HG02885 (cell line): ENCODE measurements around the gene STAB2.

Experiments used
- ATAC-seq: cut with Tn5 transposase; IDR thresholded peaks from one replicate; pipeline ENCODE4 v1.9.1; 2021; ENCODE audit warnings: mild to moderate bottlenecking; ENCODE audit not compliant: unreplicated experiment, poor library complexity

Gene STAB2

DNA sequence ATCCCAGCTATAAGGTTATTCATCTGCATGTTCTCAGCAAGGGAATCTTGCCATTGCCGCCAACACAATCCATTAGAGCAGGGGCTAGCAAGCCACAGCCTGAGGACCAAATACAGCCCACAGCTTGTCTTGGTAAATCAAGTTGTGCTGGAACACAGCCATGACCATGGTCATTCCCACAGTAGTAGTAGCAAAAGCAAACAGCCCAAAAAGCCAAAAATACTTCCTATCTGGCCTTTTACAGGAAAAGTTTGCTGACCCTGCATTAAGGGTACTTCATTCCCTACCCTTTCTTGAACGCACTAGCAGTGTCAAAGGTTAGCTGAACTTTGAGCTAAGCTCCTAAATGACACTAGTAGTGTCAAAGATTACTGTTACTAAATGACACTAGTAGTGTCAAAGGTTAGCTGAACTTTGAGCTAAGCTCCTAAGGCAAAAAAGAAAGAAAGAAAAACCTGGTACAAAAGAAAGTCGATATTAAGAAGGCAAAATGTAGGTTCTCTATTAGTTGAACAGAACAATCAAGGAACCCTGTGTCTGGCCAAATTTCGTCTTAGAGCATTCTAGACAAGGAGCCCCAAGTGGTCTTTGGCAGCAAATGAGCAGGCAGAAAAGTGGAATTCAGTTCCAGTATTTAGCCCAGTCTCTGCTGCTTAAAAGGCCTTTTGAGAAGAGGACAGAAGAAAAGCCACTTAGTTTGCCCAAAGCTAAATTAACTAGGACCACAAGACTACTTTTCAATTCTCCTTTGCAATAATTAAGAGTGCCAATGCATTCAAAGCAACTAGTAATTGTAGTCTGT lies 186.2 kb downstream of the STAB2 start:
- no peak for ATAC-seq

DNA sequence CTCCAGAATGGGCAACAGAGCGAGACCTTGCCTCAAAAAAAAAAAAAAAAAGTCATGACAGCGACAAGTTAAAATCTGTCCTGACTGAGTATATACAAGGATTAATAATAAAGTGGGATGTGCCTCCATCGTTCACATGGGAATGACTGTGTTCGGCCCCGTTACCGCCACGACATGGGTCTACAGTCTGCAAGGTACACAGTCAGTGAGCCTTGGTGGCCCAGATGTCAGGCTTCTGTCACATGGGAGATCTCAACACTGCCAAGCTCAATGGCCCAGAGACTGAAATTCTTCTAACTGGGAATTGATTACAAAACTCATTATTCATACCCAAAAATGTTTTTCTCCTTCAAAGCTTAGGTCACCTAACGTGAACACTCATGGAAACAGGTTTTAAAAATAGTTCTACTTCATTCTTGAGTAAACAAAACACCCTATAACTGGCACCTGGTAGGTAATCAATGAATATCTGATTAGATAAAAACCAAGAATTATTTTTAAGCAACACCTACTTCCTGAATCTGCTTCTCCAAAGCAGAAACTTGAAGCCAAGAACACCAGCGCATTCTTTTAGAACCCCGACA lies 188.0 kb downstream of the STAB2 start:
- no peak for ATAC-seq

DNA sequence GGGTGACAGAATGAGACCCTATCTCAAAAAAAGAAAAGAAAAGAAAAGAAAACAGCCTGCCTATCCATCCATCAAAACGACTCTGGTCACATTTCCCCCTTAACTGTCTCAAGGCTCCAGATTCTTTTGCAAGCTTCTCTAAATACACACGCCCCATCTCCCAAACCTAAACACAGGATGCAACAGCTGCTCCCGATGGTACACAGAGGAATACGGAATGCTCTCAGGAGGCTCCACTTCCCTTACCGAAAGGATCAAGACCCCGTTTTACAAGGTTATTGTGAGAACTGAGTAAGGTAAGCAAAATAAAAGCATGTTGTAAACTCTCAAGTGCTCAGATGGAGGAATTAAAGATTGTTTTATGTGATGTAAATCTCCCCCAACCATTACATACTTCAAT lies 191.7 kb downstream of the STAB2 start:
- ATAC-seq: no peak

DNA sequence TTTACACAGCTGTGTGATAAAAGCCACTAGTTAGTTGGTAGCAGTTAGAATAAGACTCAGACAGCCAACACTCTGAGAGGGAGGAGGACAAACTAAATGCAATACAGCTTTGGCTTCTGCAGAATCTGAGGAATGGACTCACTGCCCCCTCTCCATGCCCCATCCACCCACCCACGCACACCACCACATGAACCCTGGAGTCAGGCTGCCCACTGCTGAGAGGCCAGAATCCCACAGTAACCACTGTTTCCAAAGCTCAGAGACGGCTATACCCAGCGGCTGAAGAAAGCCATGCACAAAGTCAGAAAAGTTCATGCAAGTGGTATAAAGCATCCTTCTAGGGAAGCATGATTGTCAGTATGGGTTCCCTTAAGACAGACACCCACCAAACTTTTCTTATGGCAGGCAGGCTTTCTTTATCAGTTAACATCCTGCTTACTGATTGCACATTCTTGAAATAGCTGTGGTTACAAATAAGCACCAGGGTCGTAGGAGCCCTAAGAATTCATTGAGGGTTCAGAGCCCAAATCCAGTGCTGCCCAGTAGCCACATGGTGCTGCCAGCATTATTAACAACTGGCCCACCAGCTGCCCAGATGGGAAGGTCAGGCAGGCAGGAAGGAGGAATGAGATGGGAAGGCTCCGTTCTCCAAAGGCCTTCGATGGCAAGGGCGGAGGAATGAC lies 192.5 kb downstream of the STAB2 start:
- ATAC-seq: no peak

DNA sequence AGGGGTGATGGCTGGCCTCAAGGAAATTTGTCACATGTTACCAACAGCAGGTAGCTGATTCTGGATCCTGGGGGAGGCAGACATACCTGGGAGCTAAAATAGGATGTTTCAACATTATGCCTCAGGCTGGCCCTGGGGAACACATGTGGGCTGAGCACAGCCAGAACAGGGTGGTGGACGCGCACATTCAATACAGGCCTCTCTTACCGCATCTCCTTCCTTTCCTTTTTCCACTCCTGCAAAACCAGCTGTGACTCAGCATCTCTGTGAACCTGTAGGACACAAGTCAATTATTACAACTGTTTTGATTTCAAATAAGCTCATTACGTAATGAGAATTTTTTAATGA lies 193.0 kb downstream of the STAB2 start:
- ATAC-seq: no peak

DNA sequence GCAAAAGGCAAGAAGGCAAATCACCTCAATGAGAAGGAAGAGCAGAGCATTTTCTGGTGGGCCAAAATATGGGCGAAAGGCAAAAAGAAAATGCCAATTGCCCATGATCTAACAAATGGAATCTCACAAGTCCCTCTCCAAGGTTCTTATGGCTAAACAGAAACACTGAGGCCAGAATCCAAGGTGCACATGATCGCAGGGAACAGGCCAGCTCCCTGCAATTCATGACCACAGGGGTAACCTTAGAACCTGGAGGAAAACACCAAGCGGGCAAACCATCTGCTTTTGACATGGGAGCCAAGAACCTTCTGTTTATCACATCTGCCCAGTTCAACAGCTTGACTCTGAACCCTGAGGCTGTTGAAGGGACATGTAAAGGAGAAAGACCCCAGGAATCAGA lies 193.9 kb downstream of the STAB2 start:
- no peak for ATAC-seq

DNA sequence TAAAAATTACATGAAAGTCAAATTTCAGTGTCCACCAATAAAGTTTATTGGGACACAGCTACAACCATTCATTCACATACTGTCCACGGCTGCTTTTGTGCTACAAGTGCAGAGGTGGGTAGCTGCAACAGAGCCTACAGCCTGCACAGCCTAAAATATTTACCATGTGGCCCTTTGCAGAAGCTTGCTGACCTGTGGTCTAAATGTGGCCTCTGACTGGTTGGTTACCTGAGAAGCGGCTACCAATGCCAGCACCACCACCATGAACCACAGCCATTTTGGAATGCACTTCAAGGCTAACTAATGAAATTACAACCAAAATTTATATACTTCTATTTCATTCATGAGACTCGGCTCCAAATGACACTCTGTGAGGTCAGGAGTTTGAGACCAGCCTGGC lies 195.3 kb downstream of the STAB2 start:
- ATAC-seq: no peak

DNA sequence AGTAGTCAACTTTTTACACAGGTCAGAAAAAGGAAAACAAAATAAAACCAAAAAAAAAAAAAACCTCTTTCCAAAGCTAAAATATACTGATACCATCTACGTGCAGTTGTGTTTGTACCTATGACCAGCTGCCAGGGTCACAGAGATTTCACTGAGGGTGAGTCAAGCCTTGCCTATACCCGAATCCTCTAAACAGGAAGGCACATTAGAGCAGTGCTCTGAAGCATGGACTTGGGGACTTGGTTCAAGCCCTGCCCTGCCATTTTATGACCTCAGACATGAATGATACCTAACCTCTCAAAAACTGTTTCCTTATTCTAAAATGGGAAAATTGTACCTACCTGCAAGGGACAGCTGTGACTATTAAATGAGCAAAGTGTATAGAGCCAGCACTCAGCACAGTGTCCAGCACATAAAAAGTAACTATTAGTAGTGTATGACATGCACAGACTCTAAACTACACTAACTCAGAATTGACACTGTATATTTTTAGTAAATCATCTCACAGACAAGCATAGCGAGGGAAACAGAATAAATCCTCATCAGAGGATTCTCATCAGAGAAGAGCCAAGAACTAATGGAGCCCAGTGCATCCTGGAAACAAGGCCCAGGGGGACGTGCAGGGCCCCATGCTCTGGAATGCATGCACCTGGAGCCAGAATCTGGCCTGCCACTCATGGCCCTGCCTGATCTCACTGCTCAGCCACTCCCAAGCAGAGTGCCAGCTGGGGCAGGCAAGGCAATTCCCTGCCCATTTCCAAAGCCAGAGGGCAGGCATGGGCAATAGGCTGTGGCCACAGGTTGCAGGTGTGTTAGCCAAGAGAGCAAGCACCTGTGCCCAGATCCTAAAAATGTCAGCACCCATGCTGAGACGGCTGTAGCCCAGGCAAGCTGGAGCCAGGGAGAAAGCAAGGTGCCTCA lies 196.9 kb downstream of the STAB2 start:
- ATAC-seq: no peak

DNA sequence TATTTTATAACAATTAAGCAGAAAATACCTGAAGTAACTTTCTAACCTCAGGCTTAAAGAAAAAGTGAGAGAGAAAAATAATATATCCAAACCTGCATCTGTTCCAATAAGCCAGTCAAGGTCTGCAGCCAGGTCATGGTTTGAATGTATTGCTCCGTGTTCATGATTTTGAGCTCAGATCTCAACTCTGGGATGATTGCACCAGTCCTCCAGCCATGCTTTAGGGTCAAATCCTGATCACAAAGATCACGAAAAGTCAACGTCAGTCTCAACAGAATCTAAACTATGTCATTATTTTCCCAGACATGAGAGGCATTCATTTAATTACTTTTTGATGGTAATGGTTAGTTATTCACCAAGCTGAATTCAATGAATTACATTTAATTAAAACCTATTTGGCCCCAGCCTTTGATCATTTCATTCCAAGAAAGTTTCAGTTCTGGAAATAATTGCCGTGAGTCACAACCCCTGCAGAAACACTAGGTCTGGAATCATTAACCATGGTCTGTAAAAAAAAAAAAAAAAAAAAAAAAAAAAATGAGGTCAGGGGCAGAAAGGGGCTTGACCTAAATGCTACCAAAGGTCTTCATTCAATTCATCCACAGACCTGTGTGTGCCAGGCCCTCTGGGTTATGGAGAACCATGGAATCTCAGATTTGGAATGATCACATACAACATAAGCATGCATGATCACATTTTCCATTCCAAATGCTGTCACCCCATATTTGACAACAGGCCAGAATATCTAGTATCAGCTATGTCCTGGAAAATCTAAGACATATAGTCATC lies 198.4 kb downstream of the STAB2 start:
- ATAC-seq: no peak

DNA sequence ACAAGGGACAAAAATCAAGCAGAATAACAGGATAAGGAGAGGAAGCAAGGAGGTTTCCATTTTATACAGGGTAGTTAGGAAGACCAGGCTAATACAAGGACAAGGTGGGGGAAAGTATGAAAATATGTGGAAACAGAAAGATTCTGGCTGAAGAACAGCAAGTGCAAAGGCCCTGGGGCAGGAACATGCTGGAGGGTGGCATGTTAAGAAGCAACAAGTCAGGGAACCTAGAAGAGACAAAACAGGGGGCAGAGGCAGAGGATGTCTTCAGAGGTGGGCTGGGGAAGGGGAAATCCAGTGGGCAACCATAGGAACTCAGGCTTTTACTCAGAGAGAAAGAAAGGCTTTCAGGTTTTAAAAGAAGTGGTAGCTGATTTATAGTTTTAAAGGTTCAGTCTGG lies 199.1 kb downstream of the STAB2 start:
- ATAC-seq: no peak

DNA sequence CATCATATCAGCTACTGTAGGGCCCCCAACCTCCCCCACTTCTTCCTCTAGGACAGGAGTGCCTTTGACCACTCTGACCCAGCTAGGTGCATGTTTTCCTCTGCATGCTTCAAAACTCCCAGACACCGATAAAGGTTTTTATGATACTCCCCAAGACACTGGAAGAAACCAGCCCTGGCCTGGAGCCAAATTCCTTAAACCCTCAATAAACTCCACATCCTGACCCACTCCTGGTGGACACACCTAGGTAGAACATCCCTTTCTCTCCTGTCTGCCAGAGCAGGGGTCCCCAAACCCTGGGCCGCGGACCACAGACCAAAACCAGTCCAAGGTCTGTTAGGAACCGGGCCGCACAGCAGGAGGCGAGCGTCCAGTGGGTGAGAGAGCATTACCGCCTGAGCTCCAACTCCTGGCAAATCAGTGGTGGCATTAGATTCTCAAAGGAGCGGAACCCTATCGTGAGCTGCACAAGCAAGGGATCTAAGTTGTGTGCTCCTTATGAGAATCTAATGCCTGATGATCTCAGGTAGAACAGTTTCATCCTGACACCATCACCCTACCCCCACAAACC lies 204.4 kb downstream of the STAB2 start:
- no peak for ATAC-seq

DNA sequence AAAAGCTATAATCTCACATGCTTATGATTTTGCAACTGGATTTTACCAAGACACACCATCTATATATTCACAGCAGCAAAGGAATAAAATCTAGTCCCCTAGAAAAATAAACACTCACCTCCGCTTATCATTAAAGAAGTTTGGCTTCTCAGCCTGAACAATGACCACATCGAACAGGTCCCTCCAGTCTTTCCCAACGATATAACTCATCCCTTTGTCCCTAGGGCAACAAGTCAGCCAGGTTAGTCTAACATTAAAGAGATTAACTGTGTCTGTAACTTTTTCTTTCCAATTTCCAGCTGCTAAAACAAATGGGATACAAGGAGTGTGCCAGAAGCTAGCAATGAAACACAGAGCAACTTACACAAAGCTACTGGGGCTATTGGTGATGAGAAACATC lies 206.0 kb downstream of the STAB2 start:
- ATAC-seq: no peak

DNA sequence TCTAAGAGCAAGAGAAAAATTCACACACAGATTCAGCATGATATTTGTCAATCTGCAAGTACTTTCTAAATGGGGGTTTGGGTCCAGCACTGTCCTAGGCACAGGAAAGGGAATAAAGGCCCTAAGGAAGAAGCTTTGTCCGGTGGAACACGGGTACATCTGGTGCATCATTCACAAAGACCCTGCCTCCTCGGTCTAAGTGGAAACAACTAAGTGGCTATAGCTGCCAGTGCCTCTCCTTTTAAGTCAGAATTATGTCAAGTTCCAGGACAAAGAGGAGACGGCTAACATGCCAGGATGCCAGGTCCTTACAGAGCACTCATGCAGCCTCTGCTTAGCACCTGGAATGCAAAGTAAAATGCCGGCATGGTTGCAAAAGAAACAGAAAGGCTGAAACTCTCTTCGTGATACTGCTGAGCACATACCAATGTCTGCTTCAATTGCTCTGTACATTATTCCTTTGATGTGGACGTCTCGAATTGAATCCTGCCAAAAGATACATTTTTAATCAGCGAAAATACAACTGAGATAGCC lies 206.5 kb downstream of the STAB2 start:
- ATAC-seq: no peak

DNA sequence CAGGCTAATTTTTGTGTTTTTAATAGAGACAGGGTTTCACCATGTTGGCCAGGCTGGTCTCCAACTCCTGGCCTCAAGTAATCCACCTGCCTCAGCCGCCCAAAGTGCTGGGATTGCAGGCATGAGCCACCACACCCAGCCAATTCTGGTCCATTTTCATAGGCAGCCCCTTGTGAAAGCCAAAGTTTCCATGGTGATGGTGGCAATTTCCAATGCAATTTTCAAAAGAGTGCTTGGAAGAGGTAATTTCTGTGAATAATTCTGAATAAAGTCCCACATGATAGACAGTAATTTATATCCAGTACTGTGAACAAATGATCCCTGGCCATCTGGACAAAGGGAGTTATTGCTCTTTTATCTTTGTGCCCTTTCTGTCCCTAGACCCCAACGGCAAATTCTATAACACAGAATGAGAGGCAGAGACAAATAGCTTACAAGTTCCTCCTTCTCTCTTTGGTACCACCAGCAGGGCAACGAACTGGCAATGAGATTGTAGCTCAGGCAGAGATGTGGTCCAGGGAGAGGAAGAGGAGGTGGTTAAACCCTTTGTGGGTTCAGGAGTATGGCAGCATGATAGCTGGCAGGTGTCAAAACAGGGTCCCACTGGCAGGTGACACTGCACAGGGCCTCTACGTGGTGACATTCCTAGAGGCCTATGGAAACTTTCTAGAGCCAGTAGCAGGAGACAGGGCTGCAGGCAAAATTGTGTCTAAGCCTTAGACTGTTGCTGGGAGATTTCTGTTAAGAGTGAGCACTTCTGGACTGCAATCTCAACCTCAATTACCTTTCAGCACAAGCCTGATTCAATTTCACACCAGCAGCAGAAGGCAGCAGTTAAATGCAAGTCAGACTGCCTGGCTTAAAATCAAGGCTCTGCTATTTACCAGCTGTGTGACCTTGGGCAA lies 207.5 kb downstream of the STAB2 start:
- no peak for ATAC-seq

DNA sequence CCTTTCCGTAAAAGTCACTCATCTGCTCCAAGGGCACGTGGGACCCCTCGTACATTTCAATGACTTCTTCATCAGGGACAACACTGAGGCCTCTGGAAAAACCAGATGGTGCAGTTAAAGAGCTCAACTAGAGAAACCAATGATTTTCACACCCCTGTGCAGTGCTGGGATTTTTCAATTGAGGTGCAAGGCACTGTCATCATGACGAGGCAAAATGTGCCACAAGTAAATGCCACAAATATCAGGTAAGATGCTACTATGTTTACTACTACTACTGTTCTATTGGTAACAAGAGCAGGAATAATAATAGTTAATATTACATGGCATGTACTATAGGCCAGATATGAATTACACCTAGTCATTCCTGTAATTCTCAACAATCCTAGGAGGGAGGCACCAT lies 211.5 kb downstream of the STAB2 start:
- no peak for ATAC-seq

DNA sequence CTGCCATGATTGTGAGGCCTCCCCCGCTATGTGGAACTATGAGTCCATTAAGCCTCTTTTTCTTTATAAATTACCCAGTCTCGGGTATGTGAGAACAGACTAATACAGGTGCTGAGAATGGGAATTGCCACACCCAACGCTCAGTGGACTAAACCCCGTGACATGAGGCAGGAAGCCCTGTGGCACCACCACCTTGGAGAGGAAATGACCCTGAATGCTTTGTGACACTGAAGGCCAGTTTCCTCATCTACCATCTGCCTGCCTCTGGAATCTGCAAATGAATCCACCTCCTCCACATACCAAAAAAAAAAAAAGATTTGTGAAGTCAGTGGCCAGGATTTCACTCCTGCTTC lies 212.4 kb downstream of the STAB2 start:
- ATAC-seq: no peak

DNA sequence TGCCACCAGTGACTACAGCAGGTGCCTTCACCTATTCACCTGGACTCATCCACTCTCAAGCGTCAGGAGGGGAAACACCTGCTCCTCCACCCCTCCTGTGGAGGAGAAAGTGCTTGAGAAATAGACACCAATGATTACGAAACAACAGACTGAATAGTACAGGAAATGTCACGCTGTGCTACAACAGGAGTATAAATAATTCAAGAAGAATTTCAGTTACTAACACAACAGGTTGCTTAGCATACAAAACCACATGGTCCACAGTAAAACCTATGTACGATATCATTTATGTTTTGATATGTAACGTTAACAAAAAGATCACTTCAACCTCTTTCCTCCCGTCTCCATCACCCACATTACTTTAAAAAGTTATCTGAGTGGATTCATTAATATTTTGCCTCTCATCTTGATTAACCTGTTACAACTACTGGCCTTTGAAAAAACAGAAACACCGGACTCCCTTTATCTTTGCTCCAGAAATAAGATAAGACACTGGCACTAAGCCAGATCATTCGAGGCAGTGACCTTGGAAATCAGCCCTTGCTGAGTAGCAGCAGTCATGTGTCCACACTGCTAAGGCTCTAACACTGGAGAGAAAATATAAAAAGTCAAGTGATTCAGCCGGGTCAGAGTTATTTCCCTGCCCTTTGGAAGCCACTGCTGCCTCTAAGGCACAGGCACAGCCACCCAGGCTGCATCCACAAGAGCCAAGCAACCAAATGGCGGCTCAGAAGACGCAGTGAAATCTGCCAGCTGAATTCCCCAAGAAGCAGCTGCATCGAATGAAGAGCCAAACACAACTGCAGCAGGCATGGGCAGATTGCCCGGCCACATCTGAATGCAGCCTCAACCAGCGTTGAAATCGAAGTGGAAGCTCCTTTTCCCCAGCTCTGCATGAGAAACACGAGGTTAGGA lies 213.0 kb downstream of the STAB2 start:
- no peak for ATAC-seq
